HL-60 (cell line): ENCODE measurements around the gene CYREN.

Source experiments
- DNase-seq, 2 experiments: peaks; one replicate each; pipeline ENCODE4 v3.0.0-alpha.2; 2010 to 2020; ENCODE audit warnings: low read depth in 1 of 2, low spot score in 1 of 2
- H3K27ac ChIP-seq: fragments of 250-450 bp; sonication (Bioruptor Pico); replicated peaks from 2 replicates; pipeline ENCODE4 v1.5.1; 2020; ENCODE audit warnings: mild to moderate bottlenecking, moderate library complexity
- H3K27me3 ChIP-seq: fragments of 250-450 bp; sonication (Bioruptor Pico); 2 replicates; pipeline ENCODE4 v1.5.1; 2021; ENCODE audit warnings: mild to moderate bottlenecking, moderate library complexity; ENCODE audit not compliant: insufficient read depth, poor library complexity, severe bottlenecking
- H3K4me3 ChIP-seq: replicated peaks from 2 replicates; pipeline ENCODE4 v1.5.1; 2011; ENCODE audit warnings: mild to moderate bottlenecking, control low read depth, low read length; ENCODE audit not compliant: insufficient read depth
- GABPA ChIP-seq: IDR thresholded peaks from 2 replicates; pipeline ENCODE4 v1.6.1; 2012; ENCODE audit warnings: low read depth
- POLR2AphosphoS5 ChIP-seq: IDR thresholded peaks from 2 replicates; pipeline ENCODE4 v1.6.1; 2012; ENCODE audit warnings: low read depth
- SPI1 ChIP-seq: IDR thresholded peaks from 2 replicates; pipeline ENCODE4 v1.6.1; 2012; ENCODE audit warnings: low read depth, mild to moderate bottlenecking, borderline replicate concordance
- TF ChIP-seq, protein P1 (sequence below): IDR thresholded peaks from 2 replicates; pipeline ENCODE4 v1.6.1; 2012; ENCODE audit warnings: low read depth; ENCODE audit not compliant: insufficient replicate concordance
- TF ChIP-seq, protein P2 (sequence below): IDR thresholded peaks from one replicate; pipeline ENCODE4 v1.5.1; 2011; ENCODE audit warnings: low read length, control low read depth, inconsistent platforms; ENCODE audit not compliant: insufficient read depth

The CYREN gene

DNA sequence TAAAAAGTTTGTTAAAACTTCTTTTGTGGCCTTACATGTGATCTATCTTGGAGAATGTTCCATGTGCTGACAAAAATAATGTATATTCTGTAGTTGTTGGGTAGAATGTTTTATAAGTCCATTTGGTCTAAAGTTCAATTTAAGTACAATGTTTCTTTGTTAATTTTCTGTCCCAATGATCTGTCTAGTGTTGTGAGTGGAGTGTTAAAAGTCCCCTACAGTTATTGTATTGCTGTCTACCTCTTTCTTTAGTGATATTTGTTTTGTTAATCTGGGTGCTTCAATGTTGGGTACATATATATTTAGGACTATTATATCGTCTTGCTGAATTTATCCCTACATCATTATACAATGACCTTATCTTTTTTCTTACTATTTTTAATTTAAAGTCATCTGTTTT, 15.8 kb downstream of the CYREN start:
- TF ChIP-seq, protein P1, sequence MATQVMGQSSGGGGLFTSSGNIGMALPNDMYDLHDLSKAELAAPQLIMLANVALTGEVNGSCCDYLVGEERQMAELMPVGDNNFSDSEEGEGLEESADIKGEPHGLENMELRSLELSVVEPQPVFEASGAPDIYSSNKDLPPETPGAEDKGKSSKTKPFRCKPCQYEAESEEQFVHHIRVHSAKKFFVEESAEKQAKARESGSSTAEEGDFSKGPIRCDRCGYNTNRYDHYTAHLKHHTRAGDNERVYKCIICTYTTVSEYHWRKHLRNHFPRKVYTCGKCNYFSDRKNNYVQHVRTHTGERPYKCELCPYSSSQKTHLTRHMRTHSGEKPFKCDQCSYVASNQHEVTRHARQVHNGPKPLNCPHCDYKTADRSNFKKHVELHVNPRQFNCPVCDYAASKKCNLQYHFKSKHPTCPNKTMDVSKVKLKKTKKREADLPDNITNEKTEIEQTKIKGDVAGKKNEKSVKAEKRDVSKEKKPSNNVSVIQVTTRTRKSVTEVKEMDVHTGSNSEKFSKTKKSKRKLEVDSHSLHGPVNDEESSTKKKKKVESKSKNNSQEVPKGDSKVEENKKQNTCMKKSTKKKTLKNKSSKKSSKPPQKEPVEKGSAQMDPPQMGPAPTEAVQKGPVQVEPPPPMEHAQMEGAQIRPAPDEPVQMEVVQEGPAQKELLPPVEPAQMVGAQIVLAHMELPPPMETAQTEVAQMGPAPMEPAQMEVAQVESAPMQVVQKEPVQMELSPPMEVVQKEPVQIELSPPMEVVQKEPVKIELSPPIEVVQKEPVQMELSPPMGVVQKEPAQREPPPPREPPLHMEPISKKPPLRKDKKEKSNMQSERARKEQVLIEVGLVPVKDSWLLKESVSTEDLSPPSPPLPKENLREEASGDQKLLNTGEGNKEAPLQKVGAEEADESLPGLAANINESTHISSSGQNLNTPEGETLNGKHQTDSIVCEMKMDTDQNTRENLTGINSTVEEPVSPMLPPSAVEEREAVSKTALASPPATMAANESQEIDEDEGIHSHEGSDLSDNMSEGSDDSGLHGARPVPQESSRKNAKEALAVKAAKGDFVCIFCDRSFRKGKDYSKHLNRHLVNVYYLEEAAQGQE = no peak
- TF ChIP-seq POLR2AphosphoS5 (no peak), GABPA (no peak), SPI1 (no peak)
- TF ChIP-seq, protein P2, sequence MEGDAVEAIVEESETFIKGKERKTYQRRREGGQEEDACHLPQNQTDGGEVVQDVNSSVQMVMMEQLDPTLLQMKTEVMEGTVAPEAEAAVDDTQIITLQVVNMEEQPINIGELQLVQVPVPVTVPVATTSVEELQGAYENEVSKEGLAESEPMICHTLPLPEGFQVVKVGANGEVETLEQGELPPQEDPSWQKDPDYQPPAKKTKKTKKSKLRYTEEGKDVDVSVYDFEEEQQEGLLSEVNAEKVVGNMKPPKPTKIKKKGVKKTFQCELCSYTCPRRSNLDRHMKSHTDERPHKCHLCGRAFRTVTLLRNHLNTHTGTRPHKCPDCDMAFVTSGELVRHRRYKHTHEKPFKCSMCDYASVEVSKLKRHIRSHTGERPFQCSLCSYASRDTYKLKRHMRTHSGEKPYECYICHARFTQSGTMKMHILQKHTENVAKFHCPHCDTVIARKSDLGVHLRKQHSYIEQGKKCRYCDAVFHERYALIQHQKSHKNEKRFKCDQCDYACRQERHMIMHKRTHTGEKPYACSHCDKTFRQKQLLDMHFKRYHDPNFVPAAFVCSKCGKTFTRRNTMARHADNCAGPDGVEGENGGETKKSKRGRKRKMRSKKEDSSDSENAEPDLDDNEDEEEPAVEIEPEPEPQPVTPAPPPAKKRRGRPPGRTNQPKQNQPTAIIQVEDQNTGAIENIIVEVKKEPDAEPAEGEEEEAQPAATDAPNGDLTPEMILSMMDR = no peak
- no peak for DNase-seq
- H3K27ac ChIP-seq = no peak overlapping the region
- H3K27me3 ChIP-seq = no peaks in the 10 kb centered on the region
- no peak overlapping the region for H3K4me3 ChIP-seq

DNA sequence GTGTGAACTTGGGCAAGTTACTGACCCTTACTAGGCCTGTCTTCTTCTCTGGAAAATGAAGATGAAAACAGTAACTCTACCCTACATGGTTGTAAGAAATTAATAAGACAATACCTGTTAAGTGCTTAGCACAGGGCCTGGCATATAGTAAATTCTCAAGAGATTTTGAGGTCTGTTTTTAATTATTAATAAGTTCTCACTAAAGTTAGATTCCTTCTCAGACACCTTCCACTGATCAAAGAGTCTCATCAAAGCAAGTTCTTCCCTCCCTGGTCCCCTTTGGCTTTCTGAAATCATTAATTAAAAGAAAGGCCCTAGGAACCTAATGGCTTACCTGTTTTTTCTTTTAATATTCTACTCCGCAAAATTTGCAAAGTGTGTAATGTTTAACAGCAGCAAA, 18.1 kb downstream of the CYREN start:
- Histone ChIP-seq H3K27ac (no peak overlapping the region), H3K4me3 (no peak overlapping the region), H3K27me3 (no peaks in the 10 kb centered on the region)
- no peak for TF ChIP-seq SPI1
- TF ChIP-seq, protein P1 = no peak
- TF ChIP-seq GABPA = no peak
- TF ChIP-seq, protein P2 = no peak
- no peak for TF ChIP-seq POLR2AphosphoS5
- DNase-seq = no peak

DNA sequence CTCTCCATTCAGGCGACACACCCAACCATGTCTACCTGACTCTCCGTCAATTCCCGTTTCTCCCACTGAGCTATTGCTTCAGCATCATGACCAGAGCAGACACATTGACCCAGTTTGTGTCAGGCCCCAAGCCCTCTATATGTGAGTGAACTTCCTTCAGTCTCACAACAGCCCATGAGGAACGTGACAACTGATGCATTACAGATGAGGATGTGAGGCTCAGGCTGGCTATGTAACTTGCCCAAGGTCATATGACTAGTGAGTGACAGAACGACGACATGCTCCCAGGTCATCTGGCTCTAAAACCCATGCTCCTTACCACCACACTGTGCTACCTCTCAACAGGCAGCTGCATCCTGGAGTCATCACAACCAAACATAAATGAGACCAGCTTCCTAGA, 19.0 kb downstream of the CYREN start:
- Histone ChIP-seq H3K27me3 (no peaks in the 10 kb centered on the region), H3K4me3 (no peak overlapping the region), H3K27ac (peak overlapping the region; percentile 39; the same call in 1 of the 2 replicates)
- DNase-seq = peak in 1 of 2 experiments; percentile 29
- TF ChIP-seq, protein P1 = no peak
- TF ChIP-seq, protein P2 = no peak
- TF ChIP-seq GABPA = no peak
- no peak for TF ChIP-seq POLR2AphosphoS5
